K562 (cell line): ENCODE measurements around the gene DCAF16. TPM values are rescaled to one million over a fixed set of nuclear protein-coding genes. Genes with fewer than 3 reads are reported as not detected.

Source experiments
- BCOR ChIP-seq: fragments of 450-650 bp; IDR thresholded peaks from 2 replicates; pipeline ENCODE4 v1.6.1; 2016
- BHLHE40 ChIP-seq: IDR thresholded peaks from 2 replicates; pipeline ENCODE4 v1.6.1; 2011; ENCODE audit warnings: low read length, improper control_type of control experiment
- BMI1 ChIP-seq: fragments of 150-350 bp; IDR thresholded peaks from 2 replicates; pipeline ENCODE4 v1.6.1; 2014; ENCODE audit warnings: low read length
- CTBP1 ChIP-seq: fragments of 450-650 bp; IDR thresholded peaks from 2 replicates; pipeline ENCODE4 v1.6.1; 2016; ENCODE audit warnings: borderline replicate concordance
- ETS2 ChIP-seq: IDR thresholded peaks from 2 replicates; pipeline ENCODE4 v1.6.1; 2016; ENCODE audit warnings: borderline replicate concordance, missing genetic modification characterization, mild to moderate bottlenecking, moderate library complexity, missing compliant biosample characterization; ENCODE audit not compliant: poor library complexity, severe bottlenecking
- ETV5 ChIP-seq: sonication (generic); formaldehyde crosslinking; IDR thresholded peaks from 2 replicates; pipeline ENCODE4 v1.4.0; 2020; ENCODE audit warnings: low read depth, mild to moderate bottlenecking, missing genetic modification reagents
- MAFG ChIP-seq: fragments of 450-650 bp; conservative IDR thresholded peaks from 2 replicates; pipeline ENCODE4 v1.6.1; 2016; ENCODE audit warnings: missing genetic modification characterization, missing compliant biosample characterization
- NEUROD1 ChIP-seq: fragments of 150-350 bp; IDR thresholded peaks from 2 replicates; pipeline ENCODE4 v1.6.1; 2014; ENCODE audit warnings: borderline replicate concordance, low read length, low read depth; ENCODE audit not compliant: partially characterized antibody
- NR1H2 ChIP-seq: sonication (generic); formaldehyde crosslinking; IDR thresholded peaks from 2 replicates; pipeline ENCODE4 v1.4.0; 2020; ENCODE audit warnings: mild to moderate bottlenecking, missing genetic modification reagents
- RBFOX2 ChIP-seq: fragments of 200-400 bp; formaldehyde crosslinking; IDR thresholded peaks from 2 replicates; pipeline ENCODE4 v1.6.1; 2017; ENCODE audit warnings: low read depth, mild to moderate bottlenecking, low read length, moderate library complexity
- SOX6 ChIP-seq: fragments of 450-650 bp; IDR thresholded peaks from 2 replicates; pipeline ENCODE4 v1.6.1; 2014; ENCODE audit warnings: mild to moderate bottlenecking
- TSHZ1 ChIP-seq: fragments of 250-450 bp; sonication (Bioruptor Pico); IDR thresholded peaks from 2 replicates; pipeline ENCODE4 v1.4.0; 2020; ENCODE audit warnings: mild to moderate bottlenecking, moderate library complexity
- XRCC3 ChIP-seq: fragments of 450-650 bp; IDR thresholded peaks from 2 replicates; pipeline ENCODE4 v1.6.1; 2017; ENCODE audit warnings: mild to moderate bottlenecking, moderate library complexity
- XRCC4 ChIP-seq: IDR thresholded peaks from one replicate; pipeline ENCODE4 v1.6.1; 2011; ENCODE audit not compliant: insufficient read depth, insufficient read length; ENCODE audit errors: extremely low read depth
- ZNF134 ChIP-seq: fragments of 250-450 bp; sonication (Bioruptor Pico); conservative IDR thresholded peaks from 2 replicates; pipeline ENCODE4 v1.4.0; 2020
- ZNF197 ChIP-seq: fragments of 200-800 bp; sonication (Bioruptor generic); IDR thresholded peaks from 2 replicates; pipeline ENCODE4 v1.6.1; 2016; ENCODE audit warnings: low read depth, missing genetic modification characterization, missing compliant biosample characterization
- ZNF436 ChIP-seq: fragments of 250-450, 450-650 bp; sonication (Bioruptor Pico); formaldehyde crosslinking; IDR thresholded peaks from 2 replicates; pipeline ENCODE4 v1.7.0; 2020; ENCODE audit warnings: mild to moderate bottlenecking
- polyA plus RNA-seq, 8 experiments: library from polyadenylated mRNA; depleted of rRNA in 4 of 8; stranded (reverse) in 5 of 8; unstranded in 3 of 8; fragments of >200 nt; fragmentation: Nextera tagmentation in 2 of 8; fragmentation: Illumina TruSeq in 1 of 8; extraction: Ambion mirVana in 2 of 8; extraction: Trizol in 1 of 8; gene quantifications; 2 replicates each; pipeline versions ENCODE4 v1.2.1 to v1.2.3, GENCODE V29; 2011 to 2014; ENCODE audit warnings: inconsistent platforms in 1 of 8, missing spikeins in 1 of 8
- total RNA-seq, 7 experiments: library from RNA; depleted of rRNA in 6 of 7; stranded (reverse); fragments of >200 nt in 6 of 7; fragmentation: Illumina TruSeq in 2 of 7; extraction: Trizol in 2 of 7; gene quantifications; 2 replicates each; pipeline versions ENCODE4 v1.2.1 to v1.2.3, GENCODE V29; 2011 to 2021; ENCODE audit warnings: low replicate concordance in 1 of 7
- TF ChIP-seq, protein P1 (sequence below): sonication (generic); formaldehyde crosslinking; IDR thresholded peaks from 2 replicates; pipeline ENCODE4 v1.8.0; 2022; ENCODE audit warnings: mild to moderate bottlenecking, missing genetic modification reagents
- TF ChIP-seq, protein P2 (sequence below): fragments of 450-650 bp; IDR thresholded peaks from 2 replicates; pipeline ENCODE4 v1.6.1; 2017; ENCODE audit warnings: mild to moderate bottlenecking, moderate library complexity
- TF ChIP-seq, protein P3 (sequence below): fragments of 450-650 bp; formaldehyde crosslinking; IDR thresholded peaks from 2 replicates; pipeline ENCODE4 v1.4.0; 2020; ENCODE audit warnings: mild to moderate bottlenecking, mixed read lengths
- TF ChIP-seq, protein P4 (sequence below): sonication (generic); formaldehyde crosslinking; IDR thresholded peaks from 2 replicates; pipeline ENCODE4 v1.8.0; 2022; ENCODE audit warnings: missing genetic modification reagents, mild to moderate bottlenecking, borderline replicate concordance

The DCAF16 gene
- total and polyA plus RNA-seq, 9 of the 15 experiments (the other 6 are each of a cell fraction or from before 2014, with no cell fraction given) = 20.5 to 82.8 (median 67.8) TPM

DNA sequence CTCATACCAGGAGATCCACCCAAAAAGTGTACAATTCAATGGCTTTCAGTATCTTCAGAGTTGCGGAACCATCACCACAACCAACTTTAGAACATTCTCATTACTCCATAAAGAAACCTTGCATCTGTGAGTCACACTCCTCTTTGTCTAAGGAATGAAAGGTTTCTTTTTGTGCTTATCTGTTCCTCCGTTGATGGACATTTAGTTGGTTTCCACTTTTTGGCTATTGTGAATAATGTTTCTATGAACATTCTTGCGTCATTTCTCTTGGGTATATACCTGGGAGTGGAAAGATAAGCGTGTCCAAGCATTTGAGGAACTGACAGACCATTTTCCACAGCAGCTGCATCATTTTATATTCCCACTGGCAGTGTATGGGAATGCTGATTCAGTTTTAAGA lies 39.7 kb downstream of the DCAF16 start (continued):
- no peak for TF ChIP-seq BMI1
- TF ChIP-seq, protein P1, sequence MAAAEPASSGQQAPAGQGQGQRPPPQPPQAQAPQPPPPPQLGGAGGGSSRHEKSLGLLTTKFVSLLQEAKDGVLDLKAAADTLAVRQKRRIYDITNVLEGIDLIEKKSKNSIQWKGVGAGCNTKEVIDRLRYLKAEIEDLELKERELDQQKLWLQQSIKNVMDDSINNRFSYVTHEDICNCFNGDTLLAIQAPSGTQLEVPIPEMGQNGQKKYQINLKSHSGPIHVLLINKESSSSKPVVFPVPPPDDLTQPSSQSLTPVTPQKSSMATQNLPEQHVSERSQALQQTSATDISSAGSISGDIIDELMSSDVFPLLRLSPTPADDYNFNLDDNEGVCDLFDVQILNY (CRISPR knock-in tag) = no peak
- TF ChIP-seq XRCC3 = no peak
- TF ChIP-seq BHLHE40 = no peak
- TF ChIP-seq, protein P2, sequence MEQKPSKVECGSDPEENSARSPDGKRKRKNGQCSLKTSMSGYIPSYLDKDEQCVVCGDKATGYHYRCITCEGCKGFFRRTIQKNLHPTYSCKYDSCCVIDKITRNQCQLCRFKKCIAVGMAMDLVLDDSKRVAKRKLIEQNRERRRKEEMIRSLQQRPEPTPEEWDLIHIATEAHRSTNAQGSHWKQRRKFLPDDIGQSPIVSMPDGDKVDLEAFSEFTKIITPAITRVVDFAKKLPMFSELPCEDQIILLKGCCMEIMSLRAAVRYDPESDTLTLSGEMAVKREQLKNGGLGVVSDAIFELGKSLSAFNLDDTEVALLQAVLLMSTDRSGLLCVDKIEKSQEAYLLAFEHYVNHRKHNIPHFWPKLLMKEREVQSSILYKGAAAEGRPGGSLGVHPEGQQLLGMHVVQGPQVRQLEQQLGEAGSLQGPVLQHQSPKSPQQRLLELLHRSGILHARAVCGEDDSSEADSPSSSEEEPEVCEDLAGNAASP = no peak
- TF ChIP-seq ETV5 (CRISPR knock-in tag) = no peak; the same call in 1 of the 2 replicates
- no peak for TF ChIP-seq XRCC4
- TF ChIP-seq MAFG (tag) = no peak
- no peak for TF ChIP-seq ZNF436
- no peak for TF ChIP-seq BCOR
- TF ChIP-seq RBFOX2 = no peak
- TF ChIP-seq NR1H2 (CRISPR knock-in tag) = no peak
- TF ChIP-seq NEUROD1 = no peak
- TF ChIP-seq TSHZ1 (CRISPR knock-in tag) = no peak
- no peak for TF ChIP-seq ZNF134 (CRISPR knock-in tag)
- TF ChIP-seq ZNF197 (CRISPR knock-in tag) = no peak
- TF ChIP-seq, protein P3, sequence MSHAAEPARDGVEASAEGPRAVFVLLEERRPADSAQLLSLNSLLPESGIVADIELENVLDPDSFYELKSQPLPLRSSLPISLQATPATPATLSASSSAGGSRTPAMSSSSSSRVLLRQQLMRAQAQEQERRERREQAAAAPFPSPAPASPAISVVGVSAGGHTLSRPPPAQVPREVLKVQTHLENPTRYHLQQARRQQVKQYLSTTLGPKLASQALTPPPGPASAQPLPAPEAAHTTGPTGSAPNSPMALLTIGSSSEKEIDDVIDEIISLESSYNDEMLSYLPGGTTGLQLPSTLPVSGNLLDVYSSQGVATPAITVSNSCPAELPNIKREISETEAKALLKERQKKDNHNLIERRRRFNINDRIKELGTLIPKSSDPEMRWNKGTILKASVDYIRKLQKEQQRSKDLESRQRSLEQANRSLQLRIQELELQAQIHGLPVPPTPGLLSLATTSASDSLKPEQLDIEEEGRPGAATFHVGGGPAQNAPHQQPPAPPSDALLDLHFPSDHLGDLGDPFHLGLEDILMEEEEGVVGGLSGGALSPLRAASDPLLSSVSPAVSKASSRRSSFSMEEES (CRISPR knock-in tag) = no peak
- no peak for TF ChIP-seq ETS2 (tag)
- TF ChIP-seq, protein P4, sequence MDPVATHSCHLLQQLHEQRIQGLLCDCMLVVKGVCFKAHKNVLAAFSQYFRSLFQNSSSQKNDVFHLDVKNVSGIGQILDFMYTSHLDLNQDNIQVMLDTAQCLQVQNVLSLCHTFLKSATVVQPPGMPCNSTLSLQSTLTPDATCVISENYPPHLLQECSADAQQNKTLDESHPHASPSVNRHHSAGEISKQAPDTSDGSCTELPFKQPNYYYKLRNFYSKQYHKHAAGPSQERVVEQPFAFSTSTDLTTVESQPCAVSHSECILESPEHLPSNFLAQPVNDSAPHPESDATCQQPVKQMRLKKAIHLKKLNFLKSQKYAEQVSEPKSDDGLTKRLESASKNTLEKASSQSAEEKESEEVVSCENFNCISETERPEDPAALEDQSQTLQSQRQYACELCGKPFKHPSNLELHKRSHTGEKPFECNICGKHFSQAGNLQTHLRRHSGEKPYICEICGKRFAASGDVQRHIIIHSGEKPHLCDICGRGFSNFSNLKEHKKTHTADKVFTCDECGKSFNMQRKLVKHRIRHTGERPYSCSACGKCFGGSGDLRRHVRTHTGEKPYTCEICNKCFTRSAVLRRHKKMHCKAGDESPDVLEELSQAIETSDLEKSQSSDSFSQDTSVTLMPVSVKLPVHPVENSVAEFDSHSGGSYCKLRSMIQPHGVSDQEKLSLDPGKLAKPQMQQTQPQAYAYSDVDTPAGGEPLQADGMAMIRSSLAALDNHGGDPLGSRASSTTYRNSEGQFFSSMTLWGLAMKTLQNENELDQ = no peak
- peak; percentile 84 for TF ChIP-seq SOX6
- peak; percentile 72; the same call in 1 of the 2 replicates for TF ChIP-seq CTBP1
